Activated T-helper 9 cell treated with anti-CD3 and anti-CD28 coated beads, Interleukin-2, amount 50 U/mL, for 16 hours (primary cell): ENCODE measurements around the gene RAB35.
A peak's percentile ranks its signal among the peaks of the same experiment; 100 is the strongest.

Source experiments
- DNase-seq: peaks from one replicate; pipeline ENCODE4 v3.0.0-alpha.2; 2020; ENCODE audit warnings: low read depth

RAB35 gene

DNA sequence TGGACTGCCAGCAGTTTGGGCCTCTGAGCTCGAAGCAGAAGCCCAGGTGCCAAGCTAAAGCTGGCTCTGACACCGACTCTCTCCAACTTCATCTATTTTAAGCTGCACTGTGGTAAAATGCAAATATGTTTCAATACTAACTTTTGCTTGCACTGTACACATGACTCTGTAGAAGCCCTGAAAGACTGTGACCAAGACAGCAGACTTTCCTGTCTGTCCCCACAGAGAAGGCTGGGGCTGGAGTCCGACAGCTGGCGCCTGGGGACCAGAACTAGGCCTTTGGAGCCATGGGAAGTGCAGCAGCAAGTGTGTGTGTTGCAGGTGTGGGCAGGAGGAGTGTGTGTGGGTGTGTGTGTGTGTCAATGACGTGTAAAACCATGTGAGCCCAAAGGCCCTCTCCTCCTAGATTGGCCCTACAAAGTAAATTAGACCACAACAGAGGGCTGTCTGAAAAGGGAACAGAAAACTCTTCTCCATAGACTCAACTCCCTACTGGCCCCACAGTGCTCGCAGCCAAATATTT is 16.4 kb upstream of the RAB35 start:
- DNase-seq, result no peak

DNA sequence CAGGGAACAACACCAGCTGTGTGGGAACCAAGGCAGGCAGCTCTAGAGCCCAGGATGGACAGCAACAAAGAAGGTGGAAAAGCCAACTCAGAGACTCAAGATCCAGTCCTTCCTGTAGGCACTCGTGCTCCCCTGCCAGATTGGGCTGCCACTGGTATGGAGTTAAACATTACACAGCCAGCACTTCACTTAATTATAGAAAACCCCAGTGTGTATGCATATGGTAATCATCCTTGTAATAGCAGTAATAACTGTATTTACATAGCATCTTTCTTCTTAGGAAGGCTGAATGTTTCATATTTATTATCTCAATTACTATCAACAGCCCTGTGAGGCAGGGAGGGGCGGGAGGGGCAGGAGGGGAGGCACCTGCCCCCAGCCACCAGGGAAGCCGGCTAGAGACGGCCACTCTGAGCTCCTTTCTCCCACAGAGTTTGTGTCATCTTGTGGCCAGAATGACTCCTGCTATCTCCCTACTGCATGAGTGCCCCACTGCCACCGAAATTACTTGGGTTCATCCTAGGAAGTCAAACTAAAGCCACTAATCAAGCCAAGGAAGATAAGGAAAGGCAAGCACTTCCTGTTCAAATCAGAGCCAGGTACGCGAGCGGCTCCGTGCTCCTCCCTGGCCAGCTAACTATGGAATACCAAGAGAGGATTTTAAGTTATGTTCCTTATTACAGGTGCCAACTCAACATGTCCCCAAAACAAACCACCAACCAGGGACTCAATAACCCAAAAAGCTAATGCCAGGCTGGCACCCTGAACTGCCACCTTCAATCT is 15.7 kb upstream of the RAB35 start:
- no peak for DNase-seq

DNA sequence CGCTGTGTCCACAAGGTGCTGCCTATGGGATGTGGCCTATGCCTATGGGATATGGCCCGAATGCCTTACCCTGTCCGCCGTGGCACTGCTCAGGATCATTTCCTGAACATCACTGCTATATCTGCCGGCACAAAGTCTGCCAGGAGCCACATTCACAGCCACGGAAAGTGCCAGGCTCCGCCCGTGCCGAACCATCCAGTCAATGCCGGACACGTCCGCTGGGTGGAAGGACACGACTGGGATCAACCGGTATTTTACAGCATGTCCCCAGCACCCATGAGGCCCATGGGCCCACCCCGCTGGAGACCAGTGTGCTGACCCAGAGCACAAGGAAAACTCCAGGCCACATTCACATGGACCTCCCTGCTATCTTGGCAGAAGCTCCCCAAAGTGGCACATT is 14.6 kb upstream of the RAB35 start:
- no peak for DNase-seq

DNA sequence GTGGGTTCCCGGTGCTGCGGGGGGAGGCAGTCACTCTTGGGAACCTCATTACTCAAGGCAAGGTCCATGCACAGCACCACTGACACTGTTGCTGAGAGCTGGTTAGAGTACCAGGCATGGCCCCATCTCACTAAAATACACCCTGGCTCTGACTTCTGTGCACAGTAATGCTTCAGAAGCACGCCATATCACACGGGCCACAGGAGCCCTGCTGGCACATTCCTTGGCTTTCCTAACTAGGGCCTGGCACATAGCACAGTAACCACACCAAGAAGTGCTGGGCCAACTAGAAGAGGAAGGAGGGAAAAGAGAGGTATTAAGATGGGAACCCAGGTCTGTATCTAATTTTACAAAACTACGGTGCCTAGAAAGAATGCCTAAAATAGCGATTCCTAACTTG is 13.5 kb upstream of the RAB35 start:
- no peak for DNase-seq

DNA sequence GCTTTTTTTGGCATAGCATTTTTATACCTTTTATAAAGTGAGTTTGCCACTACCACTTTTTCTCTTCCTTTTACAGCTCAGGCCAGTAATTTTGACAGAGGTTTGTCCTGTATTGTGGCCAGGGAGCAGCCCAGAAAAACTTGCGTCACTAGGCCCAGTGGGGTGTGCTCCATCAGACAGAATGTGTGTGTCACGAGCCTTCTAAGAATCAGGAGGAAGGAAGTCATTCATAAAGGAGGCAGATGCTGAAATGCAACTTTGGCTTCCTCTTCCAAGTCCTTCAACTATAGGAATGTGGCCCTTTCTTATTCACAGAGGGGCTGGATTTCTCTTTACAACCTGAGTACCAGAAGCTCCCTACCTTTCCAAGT is 10.1 kb upstream of the RAB35 start:
- no peak for DNase-seq

DNA sequence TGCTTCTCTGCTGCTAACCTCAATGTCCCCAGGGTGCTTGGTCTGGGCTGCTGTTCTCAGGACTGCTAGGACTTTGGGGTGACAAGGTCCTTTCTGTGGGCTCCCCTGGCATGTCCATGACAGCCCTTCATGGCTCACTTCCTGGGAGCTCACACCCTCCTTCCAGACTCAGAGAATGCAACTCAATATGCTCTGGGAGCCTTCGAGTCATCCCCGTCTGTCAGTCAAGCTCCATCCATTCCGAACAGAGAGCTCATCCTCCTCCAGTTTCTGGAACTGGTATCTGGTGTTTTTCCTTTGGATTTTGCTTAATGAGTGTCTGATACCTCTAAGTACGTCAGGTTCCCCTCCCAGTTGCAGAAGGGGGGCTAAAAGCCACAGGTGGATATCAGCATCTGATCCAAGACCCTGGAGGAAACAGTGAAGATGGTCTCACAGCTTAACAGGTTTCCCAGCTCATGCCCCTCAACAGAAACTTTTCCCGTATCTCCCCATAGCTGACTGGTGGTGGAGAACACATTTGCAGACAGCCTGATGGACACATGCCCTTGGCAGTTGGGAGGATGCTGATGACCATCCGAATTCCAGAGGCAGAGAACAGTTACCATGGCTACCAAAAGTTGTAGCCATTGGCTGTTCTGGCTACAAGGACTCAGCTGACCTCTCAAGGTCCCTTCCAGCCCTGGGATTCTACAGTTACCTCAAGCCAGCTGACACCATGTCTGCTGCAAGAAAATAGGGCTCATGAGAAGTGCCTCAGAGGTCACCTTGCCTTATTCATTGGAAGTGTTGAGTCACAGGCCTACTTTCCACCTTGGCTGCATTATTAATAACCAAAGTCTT is 9.5 kb upstream of the RAB35 start:
- DNase-seq, result no peak

DNA sequence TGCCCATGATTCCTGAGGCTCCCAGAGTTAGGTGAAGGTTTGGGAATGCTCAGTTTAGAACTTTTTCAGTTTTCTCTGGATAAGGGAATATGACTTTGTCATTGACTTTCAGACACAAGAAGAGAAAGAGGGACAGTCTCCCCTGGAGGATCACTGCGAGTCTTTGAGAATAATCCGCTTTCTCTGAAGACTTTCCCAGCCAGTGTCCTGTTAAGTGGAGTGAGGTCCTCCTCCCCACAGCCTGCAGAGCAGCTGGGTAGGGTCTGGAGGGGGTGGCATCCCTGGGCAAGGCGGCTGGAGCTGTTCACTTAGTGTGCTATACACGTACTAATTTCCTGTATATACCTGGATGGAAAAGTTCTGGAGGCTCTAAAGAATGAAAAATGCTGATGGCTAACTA is 8.5 kb upstream of the RAB35 start:
- DNase-seq, result no peak

DNA sequence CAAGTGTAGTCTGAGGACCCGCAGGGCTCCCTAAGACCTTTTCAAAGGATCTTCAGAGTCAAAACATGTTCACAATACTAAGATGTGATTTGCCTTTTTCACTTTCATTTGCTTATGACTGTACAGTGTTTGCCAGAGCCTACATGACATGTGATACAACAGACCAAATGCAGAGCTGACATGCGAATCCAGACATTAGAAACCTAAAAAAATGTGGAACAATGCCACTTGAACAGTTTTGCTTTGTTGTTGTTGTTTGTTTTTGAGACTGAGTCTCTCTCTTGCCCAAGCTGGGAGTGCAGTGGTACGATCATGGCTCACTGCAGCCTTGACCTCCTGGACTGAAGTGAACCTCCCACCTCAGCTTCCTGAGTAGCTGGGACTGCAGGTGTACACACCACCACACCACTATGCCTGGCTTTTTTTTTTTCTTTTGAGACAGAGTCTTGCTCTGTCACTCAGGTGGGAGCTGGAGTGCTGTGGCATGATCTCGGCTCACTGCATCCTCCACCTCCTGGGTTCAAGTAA is 5.3 kb upstream of the RAB35 start:
- no peak for DNase-seq

DNA sequence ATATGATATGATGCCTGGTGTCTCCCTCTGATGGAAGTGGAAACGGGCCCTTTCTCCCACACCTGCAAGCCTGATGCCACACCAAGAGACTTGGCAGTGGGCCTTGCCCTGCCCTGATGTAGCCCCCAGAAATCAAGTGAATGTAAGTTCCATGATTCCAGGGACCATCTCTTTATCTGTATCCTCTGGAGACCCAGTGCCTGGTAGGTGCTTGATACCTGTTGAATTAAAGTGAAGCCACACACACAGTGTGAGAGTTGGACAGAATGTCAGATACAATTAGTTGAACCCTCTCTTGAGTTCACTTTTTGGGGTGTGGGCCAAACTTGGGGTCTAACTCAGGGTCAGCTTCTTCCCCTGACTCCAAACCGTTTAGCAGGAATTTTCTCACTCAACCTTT is 4.8 kb upstream of the RAB35 start:
- DNase-seq, result no peak

DNA sequence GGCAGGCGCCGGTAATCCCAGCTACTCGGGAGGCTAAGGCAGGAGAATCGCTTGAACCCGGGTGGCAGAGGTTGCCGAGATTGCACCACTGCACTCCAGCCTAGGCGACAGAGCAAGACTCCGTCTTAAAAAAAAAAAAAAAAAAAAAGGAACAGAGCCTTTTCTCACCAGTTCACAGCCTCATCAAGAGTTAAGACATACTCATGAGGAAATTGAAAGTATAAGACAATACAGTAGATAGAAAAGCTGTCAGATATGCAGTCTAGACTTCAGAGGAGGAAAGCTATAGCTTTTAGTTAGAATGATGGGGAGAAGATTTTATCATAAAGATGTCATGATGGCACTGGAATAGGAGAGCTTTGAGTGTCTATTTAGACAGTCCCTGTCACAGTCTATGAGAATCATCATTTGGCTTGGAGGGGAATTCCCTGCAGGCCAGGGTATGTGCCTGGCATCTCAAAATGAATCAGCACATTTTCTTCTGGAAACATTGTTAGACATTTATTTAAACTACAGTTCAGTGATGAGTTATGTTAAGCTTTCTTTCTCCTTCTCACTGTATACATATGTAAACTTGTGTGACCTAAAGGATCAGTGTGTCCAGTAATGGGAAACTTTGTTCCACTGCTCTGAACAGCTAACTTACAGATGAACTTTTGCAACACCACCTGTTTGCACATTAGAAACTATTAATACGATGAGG is 2.9 kb upstream of the RAB35 start:
- DNase-seq, result peak; percentile 25

DNA sequence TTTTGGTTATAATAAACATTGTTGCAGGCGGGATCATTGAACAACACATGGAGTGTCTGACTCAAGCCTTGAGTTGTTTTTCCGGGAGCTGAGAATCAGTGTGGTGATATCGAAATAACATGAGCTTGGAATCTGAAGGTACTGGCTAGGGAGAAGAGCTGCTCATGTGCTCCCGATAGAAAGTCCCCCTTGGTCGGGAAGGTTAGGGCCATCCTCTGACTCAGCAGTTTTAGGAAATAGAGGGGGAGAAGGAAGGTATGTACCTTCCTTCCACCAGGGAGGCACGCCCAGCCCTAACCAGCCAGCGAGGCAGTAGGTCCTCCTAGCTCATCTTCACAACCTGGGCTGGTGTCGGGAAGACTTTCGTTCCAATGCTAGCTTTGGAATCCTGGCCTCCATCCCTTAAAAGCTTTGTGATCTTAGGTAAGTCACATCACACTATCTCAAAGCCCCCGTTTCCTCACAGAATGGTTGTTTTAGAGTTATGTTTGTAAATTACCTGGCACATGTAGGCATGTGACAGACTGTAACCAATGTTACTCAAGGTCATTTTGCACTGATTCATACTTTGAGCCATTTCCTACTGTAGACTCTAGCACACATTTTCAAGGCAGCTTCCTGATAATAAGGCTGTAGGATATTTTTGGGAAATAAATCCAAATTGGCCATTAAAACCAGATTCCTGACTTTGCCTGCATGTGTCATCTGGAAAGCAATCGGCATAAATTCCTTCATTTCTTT is 1.9 kb upstream of the RAB35 start:
- DNase-seq, result no peak

DNA sequence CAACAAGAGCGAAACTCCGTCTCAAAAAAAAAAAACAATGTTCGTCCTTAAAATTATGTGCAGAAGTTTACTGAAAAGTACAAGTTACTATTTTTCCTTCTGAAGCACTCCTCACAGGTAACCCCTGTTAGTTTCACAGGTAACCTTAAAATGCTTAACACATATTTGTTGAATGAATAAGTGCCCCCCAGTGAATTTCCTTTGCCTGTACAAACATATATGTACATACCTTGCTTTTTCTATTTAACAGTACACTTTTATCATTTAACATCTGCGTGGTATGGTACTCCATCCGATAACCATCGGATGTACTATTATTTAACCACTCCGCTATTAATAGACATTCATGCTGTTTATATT is 1.4 kb upstream of the RAB35 start:
- DNase-seq, result no peak

DNA sequence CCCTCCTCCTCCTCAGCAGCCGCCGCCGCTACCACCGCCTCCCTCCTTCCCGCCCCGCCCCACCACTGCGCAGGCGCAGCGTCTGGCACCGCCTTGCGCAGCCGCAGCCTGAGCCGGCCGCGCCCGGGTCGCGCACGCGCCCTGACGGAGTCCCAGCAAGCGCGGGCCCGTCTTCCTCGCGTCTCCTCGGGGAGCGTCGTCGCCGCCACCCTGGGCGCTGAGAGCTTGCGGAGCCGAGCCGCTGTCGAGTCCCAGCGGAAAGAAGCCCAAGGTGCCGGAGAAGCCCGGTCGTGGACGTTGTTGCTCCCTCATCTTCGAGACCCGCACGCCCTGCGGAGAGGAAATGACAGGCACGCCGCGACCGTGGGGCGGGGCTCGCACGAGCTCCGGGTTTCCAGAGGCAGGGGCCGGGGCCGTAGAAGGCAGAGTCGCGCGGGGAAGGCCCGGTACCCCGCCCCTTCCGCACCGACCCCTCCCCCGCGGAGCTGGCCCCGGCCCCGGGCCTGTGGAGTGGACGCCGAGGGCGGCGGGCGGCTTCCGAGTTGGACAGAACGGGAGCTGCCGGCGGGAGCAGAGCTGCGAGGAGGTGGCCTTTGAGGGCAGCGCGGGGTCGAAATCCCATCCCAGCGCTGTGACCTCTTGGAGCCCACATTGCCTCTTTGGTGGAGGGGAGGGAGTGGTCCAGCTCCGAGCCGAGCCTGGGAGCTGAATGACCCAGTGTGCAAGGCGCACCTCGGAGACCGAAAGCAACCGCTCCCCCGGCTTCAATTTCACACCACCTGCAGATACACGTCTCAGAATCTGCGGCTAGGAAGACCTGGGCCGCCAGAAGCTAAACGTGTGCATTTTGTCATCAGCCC is 469 bp upstream of the RAB35 start:
- DNase-seq, result peak; percentile 96

DNA sequence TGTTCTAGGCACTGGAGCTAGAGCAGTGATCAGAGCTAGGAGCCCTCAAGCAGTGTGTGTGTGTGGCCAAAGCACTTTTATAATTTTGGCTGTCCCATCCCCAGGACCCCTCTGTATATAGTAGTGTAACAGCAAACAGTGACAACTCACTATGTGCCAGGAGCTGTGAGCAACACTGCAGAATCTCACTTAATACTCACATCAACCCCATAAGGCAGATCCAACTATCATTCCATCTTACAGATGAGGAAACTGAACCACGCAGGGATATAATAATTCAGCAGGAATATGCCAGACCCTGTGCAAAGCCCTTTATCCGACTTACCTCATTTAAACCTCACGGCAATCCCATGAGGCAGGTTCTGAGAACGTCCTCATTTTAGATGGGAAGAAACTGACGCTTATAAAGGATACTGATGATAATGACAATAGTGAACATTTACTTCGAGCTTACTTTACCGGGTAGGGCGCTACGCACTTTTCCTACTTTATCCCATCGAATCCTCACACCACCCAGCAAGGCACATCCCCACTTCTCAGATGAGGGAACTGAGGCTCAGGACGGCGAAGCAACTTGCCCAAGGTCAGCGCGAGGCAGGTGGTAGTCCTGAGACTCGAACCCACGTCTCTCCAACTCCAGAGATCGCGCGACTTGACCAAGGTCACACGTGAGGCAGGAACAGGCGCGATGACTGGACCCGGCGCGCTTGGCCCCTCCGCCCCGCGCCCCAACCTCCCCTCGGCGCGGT is 687 bp downstream of the RAB35 start:
- DNase-seq, result no peak

DNA sequence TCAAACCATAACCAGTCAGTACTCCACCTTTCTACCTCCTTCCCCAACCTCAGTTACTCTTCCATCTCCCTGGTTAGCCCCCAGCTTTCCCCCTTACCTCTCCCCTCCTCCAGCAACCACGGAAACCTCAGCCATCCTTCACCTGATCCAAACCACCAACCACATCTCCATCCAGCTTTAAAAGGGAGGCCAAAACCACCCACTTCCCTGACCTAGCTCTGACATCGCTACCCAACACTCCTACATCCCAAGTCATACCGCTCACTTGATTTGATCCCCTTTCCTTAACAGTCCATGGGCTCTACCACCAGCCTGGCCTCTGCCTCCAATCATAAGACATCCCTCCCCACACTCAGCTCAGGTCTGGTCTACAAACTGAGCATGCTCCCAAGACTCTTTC is 1.5 kb downstream of the RAB35 start:
- no peak for DNase-seq

DNA sequence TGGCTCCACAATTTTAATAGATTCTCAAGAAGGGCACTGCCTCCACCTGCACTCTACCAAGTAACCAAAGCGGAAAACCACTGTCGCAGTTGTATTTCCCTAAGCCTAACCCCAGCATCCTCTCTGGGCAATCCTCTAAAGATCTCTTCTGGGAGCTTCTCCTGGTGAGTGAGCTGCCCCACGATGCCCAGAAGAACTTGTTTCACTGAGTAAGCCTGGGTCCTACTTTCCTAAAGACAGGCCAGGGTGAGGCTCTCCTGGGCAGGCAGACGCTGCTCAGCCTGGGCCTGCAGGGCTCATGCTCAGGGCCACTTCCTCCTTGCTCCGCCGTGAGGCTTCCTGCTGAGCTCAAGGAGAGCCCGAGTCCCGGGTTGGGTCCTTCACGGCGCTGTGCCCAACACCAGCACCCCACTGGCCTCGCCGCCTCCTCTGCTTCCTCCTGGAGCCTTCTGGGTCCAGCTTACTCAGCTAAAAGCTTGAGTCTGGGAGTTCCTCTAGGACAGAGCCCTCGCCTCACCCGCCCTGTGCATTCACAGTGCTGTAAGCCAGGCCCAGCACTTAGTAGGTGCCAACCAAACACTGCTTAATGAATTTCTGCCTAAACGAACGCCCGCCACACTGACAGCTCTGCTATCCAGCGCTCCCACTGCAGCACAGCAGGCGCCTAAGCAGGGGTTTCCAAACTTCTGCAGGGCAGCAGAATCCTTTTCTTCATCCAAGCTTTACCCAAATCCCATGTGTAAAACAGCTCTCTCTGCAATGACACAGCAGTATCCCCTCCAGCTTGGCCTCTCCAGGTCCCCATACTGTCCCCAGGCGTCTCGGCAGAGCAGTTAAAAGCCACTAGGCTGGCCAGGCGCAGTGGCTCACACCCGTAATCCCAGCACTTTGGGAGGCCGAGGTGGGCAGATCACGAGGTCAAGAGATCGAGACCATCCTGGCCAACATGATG is 5.7 kb downstream of the RAB35 start:
- DNase-seq, result peak; percentile 18

DNA sequence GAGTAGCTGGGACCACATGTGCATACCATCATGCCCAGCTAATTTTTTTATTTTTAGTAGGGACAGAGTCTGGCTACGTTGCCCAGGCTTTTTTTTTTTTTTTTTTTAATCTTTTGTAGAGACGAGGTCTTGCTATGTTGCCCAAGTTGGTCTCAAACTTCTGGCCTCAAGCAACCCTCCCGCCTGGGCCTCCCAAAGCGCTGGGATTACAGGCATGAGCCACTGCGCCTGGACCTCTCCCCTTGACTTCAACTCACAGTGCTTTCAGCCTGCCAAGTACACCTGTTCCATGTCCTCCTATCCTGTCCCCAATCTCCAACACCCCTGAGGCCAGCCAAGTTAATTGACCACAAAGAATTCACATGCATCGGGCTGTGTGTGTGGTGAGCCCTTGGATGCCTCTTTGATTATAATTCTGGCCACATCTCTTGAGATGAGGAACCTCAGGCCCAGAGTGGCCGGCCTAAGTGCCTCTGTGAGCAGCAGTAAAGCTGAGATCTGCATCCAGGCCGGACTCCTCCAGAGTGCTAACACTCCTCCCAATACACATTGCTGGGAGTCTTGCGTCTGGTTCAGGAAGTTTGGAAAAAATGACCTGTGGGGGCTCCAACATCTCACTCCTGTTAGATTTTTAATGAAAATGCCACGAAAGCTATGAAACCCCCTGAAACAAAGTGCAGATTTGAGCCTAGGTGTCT is 6.8 kb downstream of the RAB35 start:
- no peak for DNase-seq

DNA sequence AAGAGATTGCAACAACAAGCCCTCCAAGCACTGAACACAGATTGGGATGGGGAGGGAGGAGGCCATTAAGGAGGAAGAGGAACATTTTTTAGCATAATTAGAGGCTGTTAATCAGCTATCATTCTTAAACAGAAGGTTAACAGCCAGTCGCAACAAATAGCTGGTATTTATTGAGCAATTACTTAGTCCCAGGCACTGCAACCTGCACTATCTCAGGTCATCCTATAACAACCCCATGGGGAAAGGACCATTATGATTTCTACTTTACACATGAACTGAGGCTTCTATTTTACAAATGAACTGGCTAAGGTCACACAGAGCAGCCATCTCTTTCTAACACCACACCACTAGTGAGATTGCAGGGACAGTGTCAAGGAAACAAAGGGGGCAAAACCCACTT is 10.4 kb downstream of the RAB35 start:
- no peak for DNase-seq
